Astrocyte of the cerebellum (primary cell): ENCODE results near the gene RASA4.
"Not testable (repeated sequence)": the region's sequence is repeated elsewhere in the genome, so short reads cannot be mapped to it uniquely, and the experiment has no call there.

ENCODE experiments used
- DNase-seq: peaks from one replicate; pipeline ENCODE4 v3.0.0-alpha.2; 2011; ENCODE audit warnings: low read depth
- H3K4me3 ChIP-seq: 2 replicates; pipeline ENCODE4 v1.5.1; 2011; ENCODE audit warnings: mild to moderate bottlenecking, low read depth, low read length, moderate library complexity
- in situ Hi-C: cut with HindIII; loops from 2 replicates; pipeline ENCODE4 v1.10.0; 2017; ENCODE audit warnings: low sequenced_read_pairs

The RASA4 gene

GRCh38 chr7:102527822-102528793 is 88.4 kb downstream of the RASA4 start:
- in situ Hi-C loops, H3K4me3 ChIP-seq, DNase-seq: not testable (repeated sequence)

- in situ Hi-C loops, H3K4me3 ChIP-seq, DNase-seq: not testable (repeated sequence)
Measured at GRCh38 chr7:102527182-102527581, 89.4 kb downstream of the RASA4 start.

DNA sequence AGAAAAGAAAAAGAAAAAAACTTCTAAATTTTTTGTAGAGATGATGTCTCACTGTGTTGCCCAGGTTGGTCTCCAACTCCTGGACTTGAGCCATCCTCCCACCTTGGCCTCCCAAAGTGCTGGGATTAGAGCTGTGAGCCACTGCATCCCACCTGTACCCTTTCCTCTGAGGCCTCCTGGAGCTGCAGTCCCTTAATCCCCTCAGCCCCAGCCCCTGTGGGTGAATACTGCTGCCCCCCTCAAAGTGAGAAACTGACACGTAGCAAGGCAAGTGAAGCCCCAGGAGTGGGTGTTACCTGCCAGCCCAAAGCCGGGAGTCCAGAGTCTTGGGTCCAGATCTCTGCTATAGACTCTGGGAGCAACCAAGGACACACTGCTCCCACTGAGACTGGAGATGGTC is 91.8 kb downstream of the RASA4 start:
- DNase-seq, in situ Hi-C loops: not testable (repeated sequence)

More for the DNA sequence above, 91.8 kb downstream of the RASA4 start:
- not testable (repeated sequence) for H3K4me3 ChIP-seq
